GM12878 (cell line): ENCODE measurements around the gene CCDC78.

Experiments used
- CHD4 ChIP-seq: fragments of 200-600 bp; sonication (generic); IDR thresholded peaks from 2 replicates; pipeline ENCODE4 v1.6.1; 2016; ENCODE audit warnings: mild to moderate bottlenecking
- CTCF ChIP-seq, 3 experiments: IDR thresholded peaks in 2 of 3; conservative IDR thresholded peaks in 1 of 3; 2 replicates each; pipeline ENCODE4 v1.5.1; 2011; ENCODE audit warnings: low read depth in 3 of 3, low read length in 3 of 3, mild to moderate bottlenecking in 3 of 3, control low read depth in 2 of 3, moderate library complexity in 2 of 3, inconsistent platforms in 1 of 3, mixed read lengths in 1 of 3; ENCODE audit not compliant: control insufficient read depth in 2 of 3, insufficient read depth in 1 of 3; ENCODE audit errors: extremely low read depth in 1 of 3
- EGR1 ChIP-seq, 2 experiments: IDR thresholded peaks; 1 replicate in 1 of 2; 2 replicates in 1 of 2; pipeline ENCODE4 v1.6.1; 2011 to 2012; ENCODE audit warnings: low read depth in 2 of 2, low read length in 2 of 2, borderline replicate concordance in 1 of 2, mild to moderate bottlenecking in 1 of 2, moderate library complexity in 1 of 2
- POLR2AphosphoS5 ChIP-seq: IDR thresholded peaks from 2 replicates; pipeline ENCODE4 v1.6.1; 2011; ENCODE audit warnings: mild to moderate bottlenecking, low read length, inconsistent platforms
- RAD21 ChIP-seq: IDR thresholded peaks from 2 replicates; pipeline ENCODE4 v1.6.1; 2011; ENCODE audit warnings: mild to moderate bottlenecking, low read depth, low read length, moderate library complexity; ENCODE audit not compliant: insufficient read depth
- ZBTB33 ChIP-seq: fragments of 450-650 bp; IDR thresholded peaks from 2 replicates; pipeline ENCODE4 v1.6.1; 2017; ENCODE audit warnings: mild to moderate bottlenecking

GRCh38 chr16:704047-704446 lies 22.2 kb downstream of the CCDC78 start:
- TF ChIP-seq CTCF (IDR thresholded peaks at IDR 0.05 in 2 of 3, conservative IDR thresholded peaks at IDR 0.05 in 1 of 3; ENCODE audit: control insufficient read depth in 2 of 3, extremely low read depth in 1 of 3, insufficient read depth in 1 of 3, low read depth in 3 of 3, low read length in 3 of 3) (no peak), ZBTB33 (no peak), POLR2AphosphoS5 (no peak), RAD21 (no peak), EGR1 (IDR thresholded peaks at IDR 0.05; ENCODE audit: borderline replicate concordance in 1 of 2, low read depth in 2 of 2, low read length in 2 of 2) (no peak), CHD4 (no peak)
